DLD1 (cell line): ENCODE results near the gene ZNF331.

Source experiments
- in situ Hi-C: cut with HindIII; loops from 2 replicates; pipeline ENCODE4 v1.10.0; 2017; ENCODE audit warnings: low sequenced_read_pairs

ZNF331 gene

DNA sequence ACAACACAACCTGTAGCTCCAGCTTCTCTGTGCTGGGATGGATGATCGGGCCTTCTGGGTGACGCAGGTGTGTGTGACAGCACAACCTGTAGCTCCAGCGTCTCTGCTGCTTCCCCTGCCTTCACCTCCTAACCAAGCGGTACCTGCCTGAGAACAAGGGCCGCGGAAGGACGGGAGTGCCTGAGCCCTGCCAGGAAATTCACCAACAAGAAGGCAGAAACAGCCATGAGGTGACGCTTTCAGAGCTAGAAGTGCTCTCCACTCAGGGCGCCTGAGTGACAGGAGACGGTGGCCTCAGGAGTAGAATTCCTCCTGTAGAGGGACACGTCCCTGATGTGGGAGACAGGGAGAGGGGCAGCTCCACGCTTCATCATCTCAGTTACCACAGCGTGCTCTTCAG is 17.4 kb downstream of the ZNF331 start:
- in situ Hi-C loops: no loop called here

DNA sequence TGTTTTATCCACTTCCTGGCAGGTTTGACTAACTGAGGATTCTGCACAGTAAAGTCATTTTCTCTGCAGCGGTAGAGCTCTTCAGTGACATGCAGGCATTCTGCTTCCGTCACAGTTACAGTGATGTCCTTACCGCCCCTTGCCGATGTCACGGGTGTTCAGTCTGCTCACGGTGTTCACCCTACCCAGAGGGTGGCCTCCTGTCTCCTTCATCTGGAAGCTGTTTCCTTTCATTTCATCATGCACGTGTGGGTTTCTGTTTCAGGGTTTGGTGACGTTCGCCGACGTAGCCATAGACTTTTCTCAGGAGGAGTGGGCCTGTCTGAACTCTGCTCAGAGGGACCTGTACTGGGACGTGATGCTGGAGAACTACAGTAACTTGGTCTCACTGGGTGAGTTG is 33.4 kb downstream of the ZNF331 start:
- in situ Hi-C loops: no loop called here

DNA sequence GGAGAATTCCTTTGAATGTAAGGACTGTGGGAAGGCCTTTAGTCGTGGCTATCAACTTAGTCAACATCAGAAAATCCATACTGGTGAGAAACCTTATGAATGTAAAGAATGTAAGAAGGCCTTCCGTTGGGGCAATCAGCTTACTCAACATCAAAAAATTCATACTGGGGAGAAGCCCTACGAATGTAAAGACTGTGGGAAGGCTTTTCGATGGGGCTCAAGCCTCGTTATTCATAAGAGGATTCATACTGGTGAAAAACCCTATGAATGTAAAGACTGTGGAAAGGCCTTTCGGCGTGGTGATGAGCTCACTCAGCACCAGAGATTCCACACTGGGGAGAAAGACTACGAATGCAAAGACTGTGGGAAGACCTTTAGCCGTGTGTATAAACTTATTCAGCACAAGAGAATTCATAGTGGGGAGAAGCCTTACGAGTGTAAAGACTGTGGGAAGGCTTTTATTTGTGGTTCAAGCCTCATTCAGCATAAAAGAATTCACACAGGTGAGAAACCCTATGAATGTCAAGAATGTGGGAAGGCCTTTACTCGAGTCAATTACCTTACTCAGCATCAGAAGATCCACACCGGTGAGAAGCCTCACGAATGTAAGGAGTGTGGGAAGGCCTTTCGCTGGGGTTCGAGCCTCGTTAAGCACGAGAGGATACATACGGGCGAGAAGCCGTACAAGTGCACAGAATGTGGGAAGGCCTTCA is 39.2 kb downstream of the ZNF331 start:
- in situ Hi-C loops: no loop called here

DNA sequence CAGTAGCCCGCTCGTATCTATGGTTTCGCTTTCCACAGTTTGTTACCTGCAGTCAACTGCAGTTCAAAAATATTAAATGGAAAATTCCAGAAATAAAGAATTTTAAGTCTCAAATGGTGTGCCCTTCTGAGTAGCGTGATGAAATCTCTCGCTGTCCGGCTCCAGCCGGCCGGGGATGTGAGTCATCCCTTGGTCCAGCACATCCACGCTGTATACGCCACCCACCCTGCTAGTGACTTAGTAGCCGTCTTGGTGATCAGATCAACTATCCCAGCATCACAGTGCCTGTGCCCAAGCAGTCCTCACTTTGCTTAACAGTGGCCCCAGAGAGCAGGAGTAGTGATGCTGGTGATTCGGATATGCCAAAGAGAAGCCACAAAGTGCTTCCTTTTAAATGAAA is 40.0 kb downstream of the ZNF331 start:
- in situ Hi-C loops: no loop called here

DNA sequence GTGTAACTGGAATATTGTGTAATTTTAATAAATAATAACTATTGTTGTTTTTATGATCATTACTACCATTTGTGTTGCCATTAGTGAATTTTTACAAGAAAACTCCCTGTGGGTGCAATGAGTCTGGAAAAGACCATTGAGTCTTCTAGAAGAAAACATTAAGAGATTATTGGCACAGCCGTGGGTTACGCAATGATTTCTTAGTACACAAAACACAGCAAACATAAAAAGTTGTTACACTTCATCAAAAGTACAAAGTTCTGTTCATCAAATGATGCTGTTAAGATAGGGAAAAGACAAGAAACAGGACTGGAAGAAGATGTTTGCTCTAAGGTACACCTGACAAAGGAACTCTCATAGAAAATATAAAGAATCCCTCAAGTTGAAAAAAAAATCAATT is 41.6 kb downstream of the ZNF331 start:
- in situ Hi-C loops: no loop called here

DNA sequence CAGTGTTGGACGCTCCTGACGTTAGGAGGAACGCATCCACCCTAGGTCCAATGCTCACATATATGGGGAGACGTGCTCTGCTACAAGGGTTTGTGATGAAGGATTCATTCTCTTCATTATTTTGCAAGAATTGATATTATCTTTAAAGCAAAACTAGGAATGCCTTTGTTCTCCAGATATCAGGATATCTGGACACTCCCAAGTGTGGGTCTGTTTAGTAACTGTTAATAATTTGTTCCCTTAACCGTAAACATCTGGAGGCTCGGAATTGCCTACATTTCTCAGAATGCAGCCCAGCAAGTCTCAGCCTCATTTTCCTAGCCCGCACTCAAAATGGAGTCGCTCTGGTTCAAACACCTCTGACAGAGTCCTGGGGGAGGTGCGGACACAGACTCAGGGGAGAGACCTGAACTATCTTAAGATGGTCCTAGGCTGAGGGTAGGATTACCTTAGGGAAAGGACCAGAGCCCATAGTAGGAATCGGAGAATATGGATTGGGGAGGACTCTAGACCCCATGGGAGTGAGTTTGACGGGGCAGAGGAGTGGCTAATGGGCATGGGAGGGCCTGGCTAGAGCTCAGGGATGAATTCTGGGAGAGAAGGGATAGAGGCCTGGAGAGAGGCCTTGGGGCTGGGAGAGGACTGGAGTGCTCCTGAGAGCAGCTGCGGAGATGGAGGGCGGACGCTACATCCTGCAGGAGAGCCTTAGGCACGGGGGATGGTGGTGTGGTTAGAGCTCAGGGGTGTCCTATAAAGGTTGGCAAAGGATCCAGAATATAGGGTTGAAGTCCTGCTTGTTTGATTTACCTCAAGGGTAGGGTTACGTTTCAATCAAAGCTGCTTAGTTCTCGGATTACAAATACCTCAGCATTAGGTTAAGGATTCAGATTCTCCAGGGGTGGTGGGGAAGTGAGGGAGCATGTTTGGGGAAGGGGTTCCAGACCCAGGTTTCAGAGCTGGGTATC is 43.2 kb downstream of the ZNF331 start:
- in situ Hi-C loops: no loop called here

- in situ Hi-C loops: no loop called here
These were observed 43.9 kb downstream of the ZNF331 start for GRCh38 chr19:53581871-53582279.

DNA sequence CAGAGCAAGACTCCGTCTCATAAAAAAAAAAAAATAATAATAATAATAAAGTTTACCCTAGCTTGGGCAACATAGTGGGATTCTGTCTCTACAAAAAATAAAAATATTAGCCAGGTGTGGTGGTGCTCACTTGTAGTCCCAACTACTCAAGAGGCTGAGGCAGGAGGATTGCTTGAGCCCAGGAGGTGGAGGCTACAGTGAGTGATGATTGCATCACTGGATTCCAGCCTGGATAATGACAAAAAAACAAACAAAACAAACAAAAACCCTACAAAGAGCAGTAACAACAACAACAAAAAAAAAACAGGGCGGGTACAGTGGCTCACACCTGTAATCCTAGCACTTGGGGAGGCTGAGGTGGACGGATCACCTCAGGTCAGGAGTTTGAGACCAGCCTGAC is 45.2 kb downstream of the ZNF331 start:
- in situ Hi-C loops: no loop called here

- in situ Hi-C loops: no loop called here
These were observed 48.3 kb downstream of the ZNF331 start for GRCh38 chr19:53586277-53586691.

DNA sequence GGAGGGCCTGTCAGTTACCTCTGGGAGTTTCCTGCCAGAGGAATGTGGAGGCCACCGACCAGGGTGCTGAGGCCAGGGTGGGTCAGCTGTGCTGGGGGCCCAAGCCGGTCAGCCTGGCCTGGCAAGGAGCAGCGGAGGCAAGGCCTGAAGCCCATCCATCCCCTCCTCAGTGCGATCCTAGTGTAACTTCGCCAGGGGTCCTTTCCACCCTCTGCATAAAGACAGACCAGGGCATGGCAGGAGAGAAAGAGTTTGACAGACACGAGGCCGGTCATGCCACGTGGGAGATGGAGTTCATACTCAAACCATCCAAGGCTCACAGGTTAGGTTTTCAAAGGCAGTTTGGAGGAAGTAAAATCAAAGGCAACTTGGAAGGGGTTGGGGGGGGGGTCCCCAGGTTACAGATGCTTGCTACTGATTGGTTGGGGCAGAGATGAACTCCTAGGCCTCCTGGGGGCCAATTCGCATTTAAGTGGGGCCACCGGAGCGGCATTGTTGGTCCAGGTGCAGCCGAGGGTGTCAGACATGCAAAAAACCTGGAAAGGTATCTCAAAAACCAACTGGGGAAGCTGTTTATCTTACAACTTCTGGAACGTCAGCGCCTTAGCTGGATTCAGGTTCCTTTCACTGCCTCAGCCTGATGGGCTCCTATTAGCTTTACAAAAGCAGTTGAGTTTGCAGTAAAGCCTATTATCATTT is 57.0 kb downstream of the ZNF331 start:
- in situ Hi-C loops: no loop called here

DNA sequence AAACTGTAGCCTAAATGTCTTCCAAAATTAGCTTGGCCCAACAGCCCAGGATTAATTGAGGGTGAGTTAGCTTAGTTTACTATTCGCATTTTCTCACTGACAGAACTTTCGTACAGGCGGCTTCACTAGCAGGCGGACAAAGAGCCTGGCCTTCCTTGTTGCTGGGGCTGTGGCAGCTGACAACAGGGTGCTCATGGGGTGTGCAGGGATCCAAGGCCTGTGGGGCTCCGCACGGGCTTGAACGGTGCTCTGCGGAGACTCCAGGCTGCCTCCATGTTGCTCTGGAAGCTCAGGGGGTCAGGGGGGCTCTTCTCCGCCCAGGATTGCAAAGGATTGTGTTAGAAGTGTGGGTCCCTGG is 57.5 kb downstream of the ZNF331 start:
- in situ Hi-C loops: no loop called here

GRCh38 chr19:53596056-53596455 is 58.1 kb downstream of the ZNF331 start:
- in situ Hi-C loops: no loop called here

DNA sequence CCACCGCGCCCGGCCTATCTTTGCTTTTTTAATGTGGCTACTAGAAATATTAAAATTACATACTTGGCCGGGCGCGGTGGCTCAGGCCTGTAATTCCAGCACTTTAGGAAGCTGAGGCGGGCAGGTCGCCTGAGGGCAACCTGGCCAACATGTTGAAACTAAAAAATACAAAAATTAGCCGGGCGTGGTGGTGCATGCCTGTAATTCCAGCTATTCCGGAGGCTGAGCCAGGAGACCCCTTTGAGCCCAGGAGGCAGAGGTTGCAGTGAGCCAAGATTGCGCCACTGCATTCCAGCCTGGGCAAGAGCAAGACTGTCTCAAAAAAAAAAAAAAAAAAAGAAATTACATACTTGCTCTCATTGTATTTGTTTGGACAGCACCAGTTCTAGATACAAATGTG is 59.1 kb downstream of the ZNF331 start:
- in situ Hi-C loops: no loop called here

DNA sequence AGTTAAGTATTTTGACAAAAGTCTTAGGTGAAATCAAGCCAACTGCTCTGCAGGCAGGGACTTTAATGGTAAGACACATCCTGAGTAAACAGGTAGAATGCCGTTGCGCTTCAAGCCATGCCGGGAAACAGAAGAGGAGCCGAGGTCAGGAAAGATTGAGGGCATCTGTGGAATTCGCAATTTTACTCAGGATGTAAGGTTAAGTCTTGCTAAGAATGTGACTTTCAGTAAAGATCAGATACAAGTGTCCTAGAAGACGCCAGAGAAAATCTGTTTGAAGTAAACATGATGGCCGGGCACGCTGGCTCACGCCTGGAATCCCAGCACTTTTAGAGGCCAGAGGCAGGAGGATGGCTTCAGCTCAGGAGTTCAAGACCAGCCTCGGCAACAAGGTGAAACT is 60.4 kb downstream of the ZNF331 start:
- in situ Hi-C loops: no loop called here

- in situ Hi-C loops: no loop called here
These were observed 62.3 kb downstream of the ZNF331 start for GRCh38 chr19:53600217-53600616.

DNA sequence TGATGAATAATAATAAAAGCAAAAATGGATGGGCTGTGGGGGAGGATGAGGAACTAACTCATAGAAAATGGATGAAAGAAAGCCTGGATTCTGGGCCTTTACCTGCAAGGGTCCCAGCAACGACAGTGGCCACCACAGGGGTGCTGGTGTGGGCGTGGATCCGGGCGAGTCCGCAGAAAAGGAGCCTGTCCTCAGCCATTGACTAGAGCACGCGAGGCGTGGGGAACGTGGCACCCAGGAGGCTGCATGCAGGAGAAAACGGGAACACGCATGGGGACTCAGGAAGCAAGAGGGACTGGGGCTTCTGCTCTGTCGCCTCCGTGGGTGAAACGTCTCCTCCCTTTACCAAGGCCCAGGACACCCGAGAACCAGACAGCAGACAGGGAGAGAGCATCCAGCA is 68.1 kb downstream of the ZNF331 start:
- in situ Hi-C loops: no loop called here

DNA sequence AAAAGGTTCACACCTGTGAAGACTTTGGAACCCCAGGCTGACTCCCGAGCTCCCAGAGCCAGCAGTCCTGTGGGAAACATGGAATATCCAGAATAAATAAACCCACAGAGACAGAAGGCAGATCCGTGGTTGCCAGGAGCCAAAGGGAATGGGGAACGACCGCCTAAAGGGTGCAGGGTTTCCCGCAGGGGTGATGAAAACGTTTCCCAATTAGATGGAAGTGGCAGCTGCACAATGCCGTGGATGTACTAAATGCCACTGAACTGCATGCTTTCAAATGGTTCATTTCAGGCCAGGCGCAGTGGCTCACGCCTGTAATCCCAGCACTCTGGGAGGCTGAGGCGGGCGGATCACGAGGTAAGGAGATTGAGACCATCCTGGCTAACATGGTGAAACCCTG is 70.4 kb downstream of the ZNF331 start:
- in situ Hi-C loops: no loop called here

- in situ Hi-C loops: no loop called here
These were observed 75.0 kb downstream of the ZNF331 start for GRCh38 chr19:53612762-53613526.

GRCh38 chr19:53621885-53622740 is 84.2 kb downstream of the ZNF331 start:
- in situ Hi-C loops: no loop called here
